ENCODE measurements around the gene PTTG1.
"Not testable (repeated sequence)": the region's sequence is repeated elsewhere in the genome, so short reads cannot be mapped to it uniquely, and the experiment has no call there.

Gene PTTG1

GRCh38 chr5:160427607-160428006, 6.0 kb downstream of the PTTG1 start:
- no peak for DNase-seq

- no peak for DNase-seq
Observed at GRCh38 chr5:160432196-160432595, 10.5 kb downstream of the PTTG1 start.

DNA sequence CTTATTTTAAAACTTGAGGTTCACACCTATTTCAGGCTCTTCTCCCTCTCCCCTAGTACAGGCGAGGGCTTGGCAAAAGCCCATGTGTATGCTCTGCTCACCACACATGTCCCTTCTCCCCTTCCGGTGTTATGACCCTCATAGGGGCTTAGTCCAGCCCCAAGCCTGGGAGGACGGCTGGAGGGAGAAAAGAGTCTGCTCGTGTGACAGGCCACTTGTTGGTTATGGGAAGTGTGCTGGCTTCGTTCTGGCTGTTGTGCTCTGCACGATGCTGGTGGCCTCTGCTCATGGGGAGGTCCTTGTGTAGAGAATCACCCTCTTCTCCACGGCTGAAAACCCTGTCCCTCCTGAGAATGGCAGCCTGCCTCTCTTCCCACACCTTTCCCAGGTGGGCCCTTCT, 11.1 kb downstream of the PTTG1 start:
- no peak for DNase-seq

GRCh38 chr5:160434022-160434531, 12.4 kb downstream of the PTTG1 start:
- no peak for DNase-seq

GRCh38 chr5:160435532-160435931, 13.9 kb downstream of the PTTG1 start:
- DNase-seq: no peak

- no peak for DNase-seq
Observed at GRCh38 chr5:160436017-160436416, 14.4 kb downstream of the PTTG1 start.

- DNase-seq: not testable (repeated sequence)
Observed at GRCh38 chr5:160436661-160437060, 15.0 kb downstream of the PTTG1 start.

- no peak for DNase-seq
Observed at GRCh38 chr5:160437271-160437670, 15.6 kb downstream of the PTTG1 start.

- peak; percentile 45 to 50 for DNase-seq
Observed at GRCh38 chr5:160438316-160439204, 16.9 kb downstream of the PTTG1 start.

GRCh38 chr5:160439205-160439600, 17.5 kb downstream of the PTTG1 start:
- peak; percentile 88 to 94 for DNase-seq

GRCh38 chr5:160441311-160441781, 19.7 kb downstream of the PTTG1 start:
- no peak for DNase-seq

GRCh38 chr5:160442824-160443431, 21.3 kb downstream of the PTTG1 start:
- no peak for DNase-seq

- DNase-seq: no peak
Observed at GRCh38 chr5:160444407-160444806, 22.8 kb downstream of the PTTG1 start.

- no peak for DNase-seq
Observed at GRCh38 chr5:160445132-160445531, 23.5 kb downstream of the PTTG1 start.

DNA sequence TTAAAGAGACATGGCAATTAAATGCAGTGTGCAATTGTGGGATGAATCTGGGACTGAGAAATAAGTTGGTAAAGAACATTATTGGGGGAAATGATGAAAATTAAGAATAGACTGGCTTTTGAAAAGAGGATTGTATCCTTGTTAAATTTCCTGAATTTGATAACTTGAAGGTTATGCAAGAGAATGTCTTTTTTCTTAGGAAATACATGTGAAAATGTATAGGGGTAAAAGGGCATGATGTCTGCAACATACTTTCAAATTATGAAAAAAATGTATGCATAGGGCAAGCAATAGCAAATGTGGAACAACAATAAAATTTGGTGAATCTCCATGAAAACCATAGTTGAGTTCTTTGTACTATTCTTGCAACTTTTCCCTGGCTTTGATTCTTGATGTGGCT, 24.1 kb downstream of the PTTG1 start:
- DNase-seq: no peak

- no peak for DNase-seq
Observed at GRCh38 chr5:160448886-160449285, 27.2 kb downstream of the PTTG1 start.

DNA sequence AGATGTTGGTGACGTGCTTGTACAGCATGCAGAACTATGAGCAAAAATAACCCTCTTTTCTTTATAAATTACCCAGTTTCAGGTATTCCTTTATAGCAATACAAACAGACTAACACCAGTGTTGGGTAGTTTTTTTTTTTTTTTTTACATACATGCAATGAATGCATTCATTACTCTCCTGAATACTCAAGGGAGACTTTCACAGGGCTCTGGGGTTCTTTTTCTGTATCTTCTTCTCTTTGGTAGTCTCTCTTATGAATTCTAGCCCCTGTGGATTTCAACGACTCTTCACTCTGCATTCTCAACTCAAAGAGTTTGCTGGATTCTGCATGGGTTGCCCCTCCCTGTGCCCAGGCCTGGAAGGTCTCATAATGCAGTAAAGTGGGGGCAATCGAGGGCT, 27.8 kb downstream of the PTTG1 start:
- no peak for DNase-seq

- DNase-seq: no peak
Observed at GRCh38 chr5:160450164-160450932, 28.7 kb downstream of the PTTG1 start.

- DNase-seq: no peak
Observed at GRCh38 chr5:160451281-160451680, 29.6 kb downstream of the PTTG1 start.

DNA sequence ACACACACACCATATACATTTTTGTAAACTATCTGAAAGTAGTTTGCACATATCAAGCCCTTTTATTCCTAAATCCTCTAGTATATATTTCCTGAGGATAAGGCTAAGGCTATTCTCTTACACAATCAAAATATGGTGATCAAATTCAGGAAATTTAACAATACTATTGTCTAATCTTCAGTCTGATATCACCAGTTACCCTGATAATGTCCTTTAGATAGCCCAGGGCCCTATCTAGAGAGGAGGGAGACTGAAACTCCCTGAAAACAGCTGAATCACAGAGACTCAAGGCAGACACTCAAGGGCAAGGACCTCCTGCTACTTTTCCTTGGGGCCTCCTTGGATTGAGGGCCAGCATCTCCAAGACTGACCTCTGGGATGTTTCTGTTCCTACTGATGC, 30.4 kb downstream of the PTTG1 start:
- no peak for DNase-seq

GRCh38 chr5:160452795-160453194, 31.1 kb downstream of the PTTG1 start:
- no peak for DNase-seq

GRCh38 chr5:160453751-160454150, 32.1 kb downstream of the PTTG1 start:
- DNase-seq: no peak

DNA sequence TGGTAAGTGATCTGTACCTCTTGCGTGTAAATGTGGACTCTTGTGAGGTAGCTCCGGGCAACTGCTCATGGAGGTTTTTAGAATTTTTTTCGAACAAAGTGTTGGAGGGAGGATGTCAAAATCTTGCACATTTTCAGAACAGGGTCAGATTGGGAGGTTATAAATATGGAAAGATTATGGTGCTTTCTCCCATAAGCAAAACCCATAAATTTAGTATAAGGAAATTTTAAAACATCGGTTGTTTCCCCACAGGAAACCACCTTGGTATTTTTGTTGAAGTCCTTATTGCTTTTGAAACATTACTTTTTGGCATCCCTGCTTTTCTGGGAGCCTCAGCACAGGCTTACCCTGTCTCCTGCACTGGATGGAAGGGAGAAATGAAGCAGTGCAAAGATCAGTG, 33.9 kb downstream of the PTTG1 start:
- DNase-seq: no peak
